Fibroblast of villous mesenchyme (primary cell): Measurements from ENCODE around the gene SLC16A6. TPM values are rescaled to one million over a fixed set of nuclear protein-coding genes. Genes with fewer than 3 reads are reported as not detected.

Experiments used
- DNase-seq: peaks from one replicate; pipeline ENCODE4 v3.0.0-alpha.2; 2010; ENCODE audit warnings: low read depth
- H3K4me3 ChIP-seq: 2 replicates; pipeline ENCODE4 v1.5.1; 2011; ENCODE audit warnings: low read depth, mild to moderate bottlenecking, low read length
- CTCF ChIP-seq: IDR thresholded peaks from 2 replicates; pipeline ENCODE4 v1.5.1; 2012; ENCODE audit warnings: low read depth, mild to moderate bottlenecking, low read length; ENCODE audit not compliant: insufficient read depth
- total RNA-seq: library from RNA; depleted of rRNA; stranded (reverse); fragments of >200 nt; gene quantifications from 2 replicates; pipeline ENCODE4 v1.2.3, GENCODE V29; 2012

SLC16A6 gene
- total RNA-seq, 1 donor = 2.2 TPM

- no peak for TF ChIP-seq CTCF
- no peak for DNase-seq
Observed at GRCh38 chr17:68320943-68321555, 30.1 kb upstream of the SLC16A6 start.

GRCh38 chr17:68320311-68320865 lies 29.5 kb upstream of the SLC16A6 start:
- TF ChIP-seq CTCF = no peak
- DNase-seq = no peak
- H3K4me3 ChIP-seq = no peak overlapping the region

More at GRCh38 chr17:68320943-68321555, 30.1 kb upstream of the SLC16A6 start:
- no peak overlapping the region for H3K4me3 ChIP-seq

- no peak overlapping the region for H3K4me3 ChIP-seq
- DNase-seq = no peak
- TF ChIP-seq CTCF = no peak
Observed at GRCh38 chr17:68319410-68320162, 28.7 kb upstream of the SLC16A6 start.

- H3K4me3 ChIP-seq = no peak overlapping the region
- peak; percentile 30 for DNase-seq
- no peak for TF ChIP-seq CTCF
Observed at GRCh38 chr17:68318103-68318991, 27.4 kb upstream of the SLC16A6 start.

GRCh38 chr17:68317458-68317857 lies 26.5 kb upstream of the SLC16A6 start:
- no peak overlapping the region for H3K4me3 ChIP-seq
- no peak for TF ChIP-seq CTCF
- DNase-seq = no peak

- DNase-seq = no peak
- TF ChIP-seq CTCF = no peak
- H3K4me3 ChIP-seq = no peak overlapping the region
Observed at GRCh38 chr17:68315930-68316329, 25.0 kb upstream of the SLC16A6 start.
